ENCODE measurements around the gene CCDC102B.

GRCh38 chr18:69071680-69072079 lies 273.8 kb downstream of the CCDC102B start:
- TF ChIP-seq POLR2AphosphoS5 (IDR thresholded peaks at IDR 0.05; ENCODE audit: low read depth, low read length) (no peak), REST (IDR thresholded peaks at IDR 0.05; ENCODE audit: insufficient read depth in 1 of 2, low read depth in 2 of 2, low read length in 2 of 2) (no peak), TAF1 (IDR thresholded peaks at IDR 0.05; ENCODE audit: borderline replicate concordance, insufficient read depth, low read length) (no peak), SIN3A (IDR thresholded peaks at IDR 0.05; ENCODE audit: borderline replicate concordance, insufficient read depth, low read length) (no peak), FOXP2 (optimal IDR thresholded peaks at IDR 0.05; ENCODE audit: borderline replicate concordance, extremely low read depth, extremely low read length, insufficient read depth) (no peak)

Data from PFSK-1 (cell line).